ENCODE data around the gene FZD8.
A peak's percentile ranks its signal among the peaks of the same experiment; 100 is the strongest.
"Not testable (repeated sequence)": the region's sequence is repeated elsewhere in the genome, so short reads cannot be mapped to it uniquely, and the experiment has no call there.

The FZD8 gene

GRCh38 chr10:35642035-35642792, at the start of gene FZD8:
FZD8 (minus strand) TSS chr10:35642296; CDS start chr10:35641429, 867 bp downstream.
- DNase-seq (ENCODE audit: extremely low read depth, low read depth): peak; percentile 76
- TF ChIP-seq CTCF (IDR thresholded peaks at IDR 0.05; ENCODE audit: low read depth, low read length): peak; percentile 1

DNA sequence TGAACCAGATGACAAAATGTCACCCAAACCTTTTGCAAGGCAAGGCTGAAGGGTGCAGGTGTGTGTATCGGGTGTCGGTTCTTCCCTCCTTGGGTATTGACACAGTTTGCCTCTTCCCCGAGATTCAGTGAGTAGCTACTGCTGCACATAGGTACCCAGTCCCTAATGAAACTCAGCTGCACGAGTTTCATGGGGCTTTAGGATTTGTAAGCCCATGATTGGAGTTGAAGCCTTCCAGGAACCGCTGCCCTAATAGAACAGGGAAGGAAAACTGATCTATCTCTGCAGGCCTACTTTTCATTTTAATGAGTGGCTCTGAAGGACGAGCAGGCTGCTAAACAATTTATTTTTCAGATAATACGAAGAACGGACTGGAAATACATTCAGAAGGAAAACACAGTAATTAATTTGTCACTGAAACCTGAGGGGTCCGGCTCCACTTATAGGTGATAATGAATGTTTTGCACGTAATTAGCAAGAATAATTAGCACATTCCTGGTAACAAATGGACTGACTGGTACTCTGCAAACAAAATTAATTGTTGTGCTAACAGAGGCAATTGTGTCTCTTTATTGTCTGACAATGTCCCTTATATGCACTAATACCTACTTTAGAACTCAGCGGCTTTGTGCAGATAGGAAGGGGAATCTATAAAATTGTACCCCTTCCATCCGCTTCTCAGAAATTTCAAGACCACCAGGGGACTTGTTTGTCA, 49.6 kb upstream of the FZD8 start:
- no peak for TF ChIP-seq CTCF (IDR thresholded peaks at IDR 0.05; ENCODE audit: low read depth, low read length)
- no peak for DNase-seq (ENCODE audit: extremely low read depth, low read depth)

GRCh38 chr10:35690534-35690933, 48.4 kb upstream of the FZD8 start:
- no peak for TF ChIP-seq CTCF (IDR thresholded peaks at IDR 0.05; ENCODE audit: low read depth, low read length)
- DNase-seq (ENCODE audit: extremely low read depth, low read depth): no peak

- DNase-seq (ENCODE audit: extremely low read depth, low read depth): not testable (repeated sequence)
Observed at GRCh38 chr10:35685858-35686257, 43.8 kb upstream of the FZD8 start.

DNA sequence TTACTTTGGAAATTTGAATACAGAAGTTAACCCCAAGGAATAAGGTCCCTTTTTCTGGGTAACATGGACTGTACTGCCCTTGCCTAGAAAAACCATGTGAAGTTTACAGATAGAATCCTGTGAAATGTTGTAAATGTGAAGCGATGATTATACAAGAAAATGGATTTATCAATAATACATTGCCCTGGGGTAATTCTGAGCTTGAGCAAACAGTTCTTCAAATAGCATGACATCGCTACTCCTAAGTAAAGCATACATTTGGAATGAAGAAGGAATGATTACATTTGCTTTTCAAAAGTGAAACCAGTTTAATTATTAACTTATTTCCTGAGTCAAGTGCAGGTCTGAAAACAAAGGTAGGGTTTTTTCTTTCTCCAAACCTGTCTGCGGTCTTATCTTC, 43.3 kb upstream of the FZD8 start:
- DNase-seq (ENCODE audit: extremely low read depth, low read depth): no peak
- TF ChIP-seq CTCF (IDR thresholded peaks at IDR 0.05; ENCODE audit: low read depth, low read length): no peak

DNA sequence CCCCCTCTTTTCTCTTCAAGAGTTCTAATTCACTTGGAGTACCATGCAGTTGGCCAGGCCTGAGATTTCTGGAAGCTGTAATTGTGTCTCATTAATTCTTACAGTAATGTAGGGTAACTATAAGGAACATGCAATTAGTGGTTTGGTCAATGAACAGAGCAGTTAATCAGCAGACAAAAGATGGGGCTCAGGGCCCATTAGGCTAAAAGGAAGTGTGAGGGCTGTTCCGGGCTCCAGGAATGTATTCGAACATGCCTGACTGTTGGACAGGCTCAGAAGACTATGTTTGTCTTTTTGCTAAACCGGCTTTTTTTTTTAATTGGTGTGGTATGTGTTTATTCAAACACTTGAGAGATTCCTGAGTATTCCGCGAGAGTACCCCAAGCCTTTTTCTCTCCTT, 42.5 kb upstream of the FZD8 start:
- no peak for TF ChIP-seq CTCF (IDR thresholded peaks at IDR 0.05; ENCODE audit: low read depth, low read length)
- DNase-seq (ENCODE audit: extremely low read depth, low read depth): no peak

DNA sequence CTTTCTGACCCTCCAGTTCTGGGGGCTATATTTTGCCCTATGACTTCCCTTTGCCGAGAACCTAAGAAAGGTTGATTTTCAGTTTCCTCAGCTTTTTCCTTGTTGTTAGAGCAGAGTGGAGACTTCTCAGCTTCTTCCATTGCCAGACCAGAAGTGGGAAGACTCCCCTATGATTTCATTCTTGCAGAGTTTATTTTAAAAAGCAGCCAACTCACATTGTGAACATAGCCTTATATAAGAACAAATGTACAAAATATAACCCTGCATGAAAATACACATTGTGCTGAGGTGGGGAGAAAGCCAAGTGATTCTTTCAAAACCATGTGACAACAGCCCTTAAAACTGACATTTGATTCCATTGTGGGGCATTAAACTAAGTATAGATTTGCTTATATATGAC, 33.8 kb upstream of the FZD8 start:
- DNase-seq (ENCODE audit: extremely low read depth, low read depth): no peak
- no peak for TF ChIP-seq CTCF (IDR thresholded peaks at IDR 0.05; ENCODE audit: low read depth, low read length)

Measured in AG09319 (cell line).